Measurements from ENCODE around the gene PICK1. TPM values are rescaled to one million over a fixed set of nuclear protein-coding genes. Genes with fewer than 3 reads are reported as not detected.

Gene PICK1
- total and polyA plus RNA-seq, 2 donors (not counting 1 experiment from before 2014, with no cell fraction given) = 7.8 to 11.1 TPM

DNA sequence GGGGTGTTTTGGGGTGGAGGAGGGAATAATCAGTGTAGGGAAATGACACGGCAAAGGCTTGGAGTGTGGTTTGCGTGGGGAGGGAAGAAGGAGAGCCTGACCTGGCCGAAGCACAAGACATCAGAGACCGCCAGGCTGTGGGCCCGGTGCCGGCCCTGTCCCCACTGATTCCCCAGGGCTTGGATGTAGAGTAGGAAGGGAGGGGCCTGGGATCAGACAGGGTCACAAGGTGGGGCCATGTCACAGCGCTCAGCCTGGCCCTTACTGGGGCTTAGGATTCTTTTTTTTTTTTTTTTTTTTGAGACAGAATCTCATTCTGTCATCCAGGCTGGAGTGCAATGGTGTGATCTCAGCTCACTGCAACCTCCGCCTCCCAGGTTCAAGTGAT, 9.8 kb downstream of the PICK1 start:
- no peak for TF ChIP-seq EZH2 (IDR thresholded peaks at IDR 0.05; ENCODE audit: low read length, missing control alignments)
- TF ChIP-seq, protein P1, sequence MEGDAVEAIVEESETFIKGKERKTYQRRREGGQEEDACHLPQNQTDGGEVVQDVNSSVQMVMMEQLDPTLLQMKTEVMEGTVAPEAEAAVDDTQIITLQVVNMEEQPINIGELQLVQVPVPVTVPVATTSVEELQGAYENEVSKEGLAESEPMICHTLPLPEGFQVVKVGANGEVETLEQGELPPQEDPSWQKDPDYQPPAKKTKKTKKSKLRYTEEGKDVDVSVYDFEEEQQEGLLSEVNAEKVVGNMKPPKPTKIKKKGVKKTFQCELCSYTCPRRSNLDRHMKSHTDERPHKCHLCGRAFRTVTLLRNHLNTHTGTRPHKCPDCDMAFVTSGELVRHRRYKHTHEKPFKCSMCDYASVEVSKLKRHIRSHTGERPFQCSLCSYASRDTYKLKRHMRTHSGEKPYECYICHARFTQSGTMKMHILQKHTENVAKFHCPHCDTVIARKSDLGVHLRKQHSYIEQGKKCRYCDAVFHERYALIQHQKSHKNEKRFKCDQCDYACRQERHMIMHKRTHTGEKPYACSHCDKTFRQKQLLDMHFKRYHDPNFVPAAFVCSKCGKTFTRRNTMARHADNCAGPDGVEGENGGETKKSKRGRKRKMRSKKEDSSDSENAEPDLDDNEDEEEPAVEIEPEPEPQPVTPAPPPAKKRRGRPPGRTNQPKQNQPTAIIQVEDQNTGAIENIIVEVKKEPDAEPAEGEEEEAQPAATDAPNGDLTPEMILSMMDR (conservative IDR thresholded peaks at IDR 0.05 in 1 of 2, IDR thresholded peaks at IDR 0.05 in 1 of 2; ENCODE audit: low read depth in 1 of 2, low read length in 2 of 2) = no peak
- peak in 1 of 2 donors; percentile 9 for DNase-seq (ENCODE audit: low read depth in 2 of 2)
- peaks cover 5% of the 10 kb centered on the region for H3K4me1 ChIP-seq (ENCODE audit: control insufficient read depth, extremely low read depth, insufficient read depth, low read length)
- H3K36me3 ChIP-seq (ENCODE audit: control insufficient read depth, insufficient read depth, low read length) = no peaks in the 10 kb centered on the region
- H3K4me2 ChIP-seq (ENCODE audit: extremely low read depth, insufficient read depth, low read length) = no peak overlapping the region
- no peaks in the 10 kb centered on the region for H3K79me2 ChIP-seq (ENCODE audit: control insufficient read depth, insufficient read depth, low read length)
- H3K27ac ChIP-seq (ENCODE audit: insufficient read depth, low read length) = no peak overlapping the region
- H3K4me3 ChIP-seq (replicated peaks in 1 of 4; ENCODE audit: control extremely low read depth in 1 of 4, insufficient read depth in 1 of 4, low read depth in 3 of 4, low read length in 4 of 4) = no peak overlapping the region
- H3K9ac ChIP-seq (ENCODE audit: insufficient read depth, low read length) = no peak overlapping the region
- H2AFZ ChIP-seq (ENCODE audit: low read length) = no peak overlapping the region
- no peaks in the 10 kb centered on the region for H3K9me3 ChIP-seq (ENCODE audit: control insufficient read depth, insufficient read depth, low read depth, low read length)
- H3K27me3 ChIP-seq (ENCODE audit: control insufficient read depth, insufficient read depth, low read length) = no peaks in the 10 kb centered on the region
- no peaks in the 10 kb centered on the region for H4K20me1 ChIP-seq (ENCODE audit: control insufficient read depth, extremely low read depth, insufficient read depth, low read length)

DNA sequence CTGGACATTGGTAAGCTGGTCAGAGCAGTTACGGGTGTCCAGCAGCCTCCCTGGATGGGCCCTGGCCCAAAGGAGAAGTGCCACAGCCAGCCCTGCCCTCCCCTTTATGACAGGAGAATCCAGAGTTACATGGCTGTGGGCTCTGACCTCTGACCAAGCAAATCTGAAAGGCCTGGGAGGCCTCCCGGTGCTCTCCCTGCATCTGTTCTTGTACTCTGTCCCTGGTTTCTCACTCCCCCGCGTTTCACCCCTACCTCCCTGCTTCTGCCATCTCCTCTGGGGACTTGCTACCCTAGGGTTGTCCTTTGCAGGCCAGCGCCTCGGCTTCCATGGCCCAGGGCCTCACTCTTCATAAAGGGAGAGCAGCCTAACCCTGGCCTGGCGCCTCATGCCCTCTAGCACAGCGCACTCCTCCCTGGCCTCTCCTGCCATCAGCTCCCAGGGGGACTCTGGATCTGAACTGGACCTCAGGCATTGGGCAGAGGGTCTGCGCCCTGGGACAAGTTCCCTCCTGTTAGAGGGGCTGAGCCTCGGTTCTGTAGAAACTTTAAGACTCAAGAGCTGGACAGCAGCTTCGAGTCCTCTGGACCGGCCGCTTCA, 10.7 kb downstream of the PICK1 start:
- Histone ChIP-seq H3K79me2 (ENCODE audit: control insufficient read depth, insufficient read depth, low read length) (no peaks in the 10 kb centered on the region), H2AFZ (ENCODE audit: low read length) (no peak overlapping the region), H3K9me3 (ENCODE audit: control insufficient read depth, insufficient read depth, low read depth, low read length) (no peaks in the 10 kb centered on the region), H3K4me1 (ENCODE audit: control insufficient read depth, extremely low read depth, insufficient read depth, low read length) (peaks cover 5% of the 10 kb centered on the region), H3K9ac (ENCODE audit: insufficient read depth, low read length) (no peak overlapping the region), H3K36me3 (ENCODE audit: control insufficient read depth, insufficient read depth, low read length) (no peaks in the 10 kb centered on the region), H3K4me3 (replicated peaks in 1 of 4; ENCODE audit: control extremely low read depth in 1 of 4, insufficient read depth in 1 of 4, low read depth in 3 of 4, low read length in 4 of 4) (no peak overlapping the region), H3K27me3 (ENCODE audit: control insufficient read depth, insufficient read depth, low read length) (no peaks in the 10 kb centered on the region), H3K4me2 (ENCODE audit: extremely low read depth, insufficient read depth, low read length) (no peak overlapping the region), H4K20me1 (ENCODE audit: control insufficient read depth, extremely low read depth, insufficient read depth, low read length) (no peaks in the 10 kb centered on the region), H3K27ac (ENCODE audit: insufficient read depth, low read length) (no peak overlapping the region)
- TF ChIP-seq, protein P1 (conservative IDR thresholded peaks at IDR 0.05 in 1 of 2, IDR thresholded peaks at IDR 0.05 in 1 of 2; ENCODE audit: low read depth in 1 of 2, low read length in 2 of 2) = no peak
- TF ChIP-seq EZH2 (IDR thresholded peaks at IDR 0.05; ENCODE audit: low read length, missing control alignments) = no peak
- no peak for DNase-seq (ENCODE audit: low read depth in 2 of 2)

DNA sequence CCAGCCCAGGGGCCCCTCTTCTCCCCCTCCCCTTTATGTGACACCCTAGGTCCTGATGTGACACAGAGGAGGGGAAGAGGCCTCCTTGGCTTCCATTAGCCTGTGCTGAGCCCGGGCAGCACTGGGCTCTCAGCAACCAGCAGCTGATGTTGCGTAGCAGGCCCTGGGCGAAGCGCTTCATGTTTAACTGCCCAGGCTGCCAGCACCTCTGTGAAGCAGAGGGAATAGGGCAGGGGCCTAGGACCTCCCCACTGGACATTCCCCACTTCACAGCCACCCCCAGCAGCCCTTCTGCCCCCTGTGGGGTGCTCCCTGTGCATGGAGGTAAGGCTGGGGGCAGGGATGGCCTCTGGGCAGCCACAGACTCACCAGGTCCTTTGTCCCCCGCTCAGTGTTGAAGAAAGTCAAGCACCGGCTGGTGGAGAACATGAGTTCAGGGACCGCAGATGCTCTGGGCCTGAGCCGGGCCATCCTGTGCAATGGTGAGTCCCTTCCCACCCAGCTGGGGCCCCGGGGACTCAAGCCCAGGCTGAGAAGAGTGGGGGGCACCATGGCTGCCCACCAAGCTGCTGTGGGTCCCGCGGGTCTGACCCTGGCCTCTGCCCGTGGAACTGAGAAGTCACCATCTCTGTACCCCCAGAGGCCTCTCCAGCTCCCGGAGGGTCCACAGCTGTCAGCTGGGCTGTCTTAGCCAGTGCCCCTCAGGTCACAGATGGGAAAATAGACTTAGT, 11.6 kb downstream of the PICK1 start:
- H3K79me2 ChIP-seq (ENCODE audit: control insufficient read depth, insufficient read depth, low read length) = no peaks in the 10 kb centered on the region
- H3K4me2 ChIP-seq (ENCODE audit: extremely low read depth, insufficient read depth, low read length) = no peak overlapping the region
- DNase-seq (ENCODE audit: low read depth in 2 of 2) = no peak
- H3K27ac ChIP-seq (ENCODE audit: insufficient read depth, low read length) = no peak overlapping the region
- no peaks in the 10 kb centered on the region for H4K20me1 ChIP-seq (ENCODE audit: control insufficient read depth, extremely low read depth, insufficient read depth, low read length)
- H3K4me1 ChIP-seq (ENCODE audit: control insufficient read depth, extremely low read depth, insufficient read depth, low read length) = peaks cover 5% of the 10 kb centered on the region
- no peaks in the 10 kb centered on the region for H3K27me3 ChIP-seq (ENCODE audit: control insufficient read depth, insufficient read depth, low read length)
- no peaks in the 10 kb centered on the region for H3K9me3 ChIP-seq (ENCODE audit: control insufficient read depth, insufficient read depth, low read depth, low read length)
- H2AFZ ChIP-seq (ENCODE audit: low read length) = no peak overlapping the region
- no peak overlapping the region for H3K4me3 ChIP-seq (replicated peaks in 1 of 4; ENCODE audit: control extremely low read depth in 1 of 4, insufficient read depth in 1 of 4, low read depth in 3 of 4, low read length in 4 of 4)
- H3K9ac ChIP-seq (ENCODE audit: insufficient read depth, low read length) = no peak overlapping the region
- peaks cover 2% of the 10 kb centered on the region for H3K36me3 ChIP-seq (ENCODE audit: control insufficient read depth, insufficient read depth, low read length)
- TF ChIP-seq EZH2 (IDR thresholded peaks at IDR 0.05; ENCODE audit: low read length, missing control alignments) = no peak
- TF ChIP-seq, protein P1 (conservative IDR thresholded peaks at IDR 0.05 in 1 of 2, IDR thresholded peaks at IDR 0.05 in 1 of 2; ENCODE audit: low read depth in 1 of 2, low read length in 2 of 2) = no peak

Measured in fibroblast of lung (primary cell).